Measurements from ENCODE around the gene ADAM8.
"Not testable (repeated sequence)": the region's sequence is repeated elsewhere in the genome, so short reads cannot be mapped to it uniquely, and the experiment has no call there.

Gene ADAM8

DNA sequence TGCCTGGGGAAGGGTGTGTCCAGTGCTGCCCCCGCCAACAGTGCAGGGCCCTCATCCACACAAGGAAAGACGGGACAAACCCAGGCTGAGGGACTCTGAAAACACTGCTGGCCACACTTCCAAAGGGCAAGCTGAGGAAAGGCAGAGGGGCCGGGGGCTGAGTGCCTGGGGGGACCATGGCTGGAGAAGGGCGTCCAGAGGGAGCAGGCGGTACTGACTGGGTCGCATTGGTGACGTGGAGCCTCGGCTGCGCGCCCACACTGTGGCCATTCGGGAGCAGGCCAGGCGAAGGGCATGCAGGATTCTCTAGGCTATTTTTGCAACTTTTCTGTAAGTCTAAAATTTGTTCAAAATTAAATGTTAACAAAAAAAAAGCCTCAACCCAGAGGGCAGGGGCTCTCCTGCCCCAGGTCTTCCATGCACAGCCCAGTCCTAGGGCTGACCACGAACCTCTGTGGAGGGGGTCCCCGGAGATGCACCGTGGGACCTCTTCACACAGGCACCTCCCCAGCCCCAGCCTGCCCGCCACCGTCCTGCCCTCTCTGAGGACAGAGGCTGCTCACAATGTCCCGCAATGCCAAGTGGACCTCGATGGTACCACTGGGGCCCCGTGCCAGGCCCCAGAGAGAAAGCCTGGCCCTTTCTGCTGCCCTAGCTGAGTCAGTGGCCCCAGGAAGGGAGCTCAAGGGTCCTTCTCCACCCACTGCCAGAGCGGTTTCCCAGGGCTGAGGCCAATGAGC is 10.4 kb downstream of the ADAM8 start:
- no peak for DNase-seq

DNA sequence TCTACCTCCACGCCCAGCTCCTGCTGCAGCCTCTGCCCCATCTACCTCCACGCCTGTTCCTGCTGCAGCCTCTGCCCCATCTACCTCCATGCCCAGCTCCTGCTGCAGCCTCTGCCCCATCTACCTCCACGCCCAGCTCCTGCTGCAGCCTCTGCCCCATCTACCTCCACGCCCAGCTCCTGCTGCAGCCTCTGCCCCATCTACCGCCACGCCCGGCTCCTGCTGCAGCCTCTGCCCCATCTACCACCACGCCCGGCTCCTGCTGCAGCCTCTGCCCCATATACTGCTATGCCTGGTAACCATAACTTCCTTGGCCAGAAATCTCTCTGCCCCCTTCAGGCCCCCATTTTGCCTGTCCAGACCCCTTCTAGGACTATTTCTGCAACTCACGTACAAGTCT is 11.6 kb downstream of the ADAM8 start:
- DNase-seq = not testable (repeated sequence)

DNA sequence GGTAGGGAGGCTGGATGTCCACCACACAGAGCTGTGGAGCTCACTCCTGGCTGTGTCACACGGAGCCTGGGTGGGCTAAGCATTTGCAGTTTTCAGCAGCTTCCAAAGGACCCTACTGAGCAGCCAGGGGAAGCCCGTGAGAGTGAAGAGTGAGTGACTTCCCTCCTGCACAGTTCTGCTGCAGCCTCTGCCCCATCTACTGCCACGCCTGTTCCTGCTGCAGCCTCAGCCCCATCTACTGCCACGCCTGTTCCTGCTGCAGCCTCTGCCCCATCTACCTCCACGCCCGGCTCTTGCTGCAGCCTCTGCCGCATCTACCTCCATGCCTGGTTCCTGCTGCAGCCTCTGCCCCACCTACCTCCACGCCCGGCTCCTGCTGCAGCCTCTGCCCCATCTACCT is 12.2 kb downstream of the ADAM8 start:
- DNase-seq = no peak

DNA sequence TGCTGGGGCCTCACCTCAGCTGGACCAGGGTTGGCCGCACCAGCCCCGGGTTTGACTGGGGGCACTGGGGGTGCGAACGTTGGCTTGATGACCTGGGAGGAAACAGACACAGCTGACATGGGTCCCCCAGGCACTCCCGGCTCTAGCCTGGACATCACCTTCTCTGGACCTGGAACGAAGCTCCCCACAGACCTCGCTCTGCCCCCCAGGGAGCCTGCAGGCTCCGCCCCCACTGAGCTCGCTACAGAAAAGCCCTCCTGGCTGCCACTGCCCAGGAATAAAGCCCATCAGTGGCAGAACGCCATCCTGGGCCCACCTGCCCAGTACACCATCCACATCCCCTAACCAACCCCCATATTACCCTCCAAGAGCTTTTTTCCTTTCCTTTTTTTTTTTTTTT is 13.0 kb downstream of the ADAM8 start:
- DNase-seq = no peak

DNA sequence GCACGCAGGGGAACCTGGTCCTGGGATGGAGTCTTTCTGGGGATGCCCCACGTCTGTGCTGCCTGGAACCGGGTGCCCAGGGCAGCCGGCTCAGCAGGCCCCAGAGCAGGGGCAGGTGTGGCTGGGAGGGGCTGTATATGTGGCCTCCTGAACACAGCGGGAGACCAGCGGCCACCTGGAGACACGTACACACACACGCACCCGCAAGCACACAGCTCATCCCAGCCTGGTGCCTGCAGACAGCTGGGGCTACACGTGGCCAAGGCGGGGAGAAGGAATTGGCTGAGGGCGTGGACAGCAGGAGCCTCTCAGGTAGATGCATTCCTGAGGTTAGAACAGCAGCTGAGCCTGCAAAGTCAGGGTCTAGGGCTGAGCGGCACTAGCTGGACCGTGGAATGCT is 14.0 kb downstream of the ADAM8 start:
- peak; percentile 67 for DNase-seq

DNA sequence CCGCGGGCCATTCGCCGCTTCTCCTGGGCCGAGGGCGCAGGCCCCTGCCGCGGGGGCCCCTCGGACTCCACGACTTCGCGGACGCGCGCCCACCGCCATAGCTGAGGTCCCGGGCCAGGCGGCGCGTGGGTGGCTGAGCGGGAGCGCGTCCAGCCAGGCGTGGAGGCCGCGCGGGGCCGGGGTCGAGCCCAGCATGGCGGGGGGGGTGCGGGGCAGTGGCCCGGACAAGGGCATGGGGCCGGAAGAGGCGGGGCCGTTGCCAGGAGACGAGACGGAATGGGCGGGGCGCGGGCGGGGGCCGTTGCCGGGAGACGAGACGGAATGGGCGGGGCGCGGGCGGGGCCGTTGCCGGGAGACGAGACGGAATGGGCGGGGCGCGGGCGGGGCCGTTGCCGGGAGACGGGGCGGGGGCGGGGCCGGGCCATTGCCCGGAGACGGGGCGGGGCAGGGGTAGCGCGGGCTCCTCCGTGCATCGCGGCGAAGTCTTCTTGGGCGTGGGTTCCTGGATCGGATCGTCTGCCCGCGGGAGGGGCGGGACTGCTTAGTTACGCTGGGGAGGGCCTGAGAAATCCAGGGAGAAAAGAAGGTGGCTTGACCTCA is 14.8 kb downstream of the ADAM8 start:
- DNase-seq = peak; percentile 15

DNA sequence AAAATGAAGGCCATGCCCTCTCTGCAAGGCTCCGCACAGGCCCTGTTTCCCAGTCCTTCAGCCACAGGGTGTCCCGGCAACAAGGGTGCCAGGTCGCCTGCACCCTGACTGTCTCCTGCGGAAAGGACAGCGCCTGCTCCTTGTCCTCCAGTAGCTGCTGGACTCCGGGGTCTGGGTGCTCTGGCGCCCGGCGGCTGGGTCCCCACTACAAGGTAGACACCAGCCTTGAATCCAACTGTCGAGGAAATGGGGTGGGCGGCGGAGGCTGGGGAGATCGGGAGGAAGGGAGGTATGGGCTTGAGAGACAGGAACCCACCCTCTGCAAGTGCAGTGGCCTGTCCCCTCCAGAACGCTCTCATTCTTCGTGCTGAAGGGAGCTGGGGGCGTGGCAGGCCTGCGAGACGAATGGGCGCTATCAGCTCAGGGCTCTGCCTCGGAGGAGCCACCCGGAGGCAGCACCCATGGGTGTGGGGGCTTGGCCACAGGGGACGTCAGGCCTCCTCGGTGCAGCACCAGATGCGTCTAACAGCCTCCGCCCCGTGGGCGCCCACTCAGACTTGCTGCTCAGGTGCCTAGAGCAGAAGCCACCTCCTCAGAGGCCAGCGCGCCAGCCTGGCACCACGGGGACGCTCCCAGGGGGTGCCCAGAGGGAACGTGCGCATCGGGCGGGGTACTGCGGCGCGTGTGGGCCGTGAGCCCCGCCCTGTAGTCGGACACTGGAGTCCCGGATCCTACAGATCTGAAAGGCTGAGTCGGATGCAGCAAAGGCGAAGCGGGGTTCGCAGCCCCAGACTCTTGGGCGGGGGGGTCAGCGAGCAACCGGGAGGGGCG is 15.6 kb downstream of the ADAM8 start:
- DNase-seq = no peak

DNA sequence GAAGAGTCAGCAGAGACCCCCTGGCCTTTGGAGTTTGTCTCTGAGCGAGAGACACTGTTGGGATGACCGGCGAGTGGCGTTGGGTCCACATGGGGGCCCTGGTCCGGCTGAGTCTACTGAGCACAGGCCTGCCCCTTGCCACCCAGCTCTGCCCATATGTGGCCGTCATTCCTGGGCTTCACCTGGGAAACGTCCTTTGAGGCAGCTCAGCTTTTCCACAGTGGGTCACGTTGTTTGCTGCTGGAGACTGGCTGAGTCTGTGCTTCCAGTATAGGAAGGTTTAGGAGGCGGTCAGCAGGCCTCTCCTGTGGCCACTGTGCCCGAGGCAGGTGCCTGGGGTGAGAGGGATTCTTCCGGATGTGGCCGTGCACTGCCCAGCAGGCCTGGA is 17.1 kb downstream of the ADAM8 start:
- no peak for DNase-seq

DNA sequence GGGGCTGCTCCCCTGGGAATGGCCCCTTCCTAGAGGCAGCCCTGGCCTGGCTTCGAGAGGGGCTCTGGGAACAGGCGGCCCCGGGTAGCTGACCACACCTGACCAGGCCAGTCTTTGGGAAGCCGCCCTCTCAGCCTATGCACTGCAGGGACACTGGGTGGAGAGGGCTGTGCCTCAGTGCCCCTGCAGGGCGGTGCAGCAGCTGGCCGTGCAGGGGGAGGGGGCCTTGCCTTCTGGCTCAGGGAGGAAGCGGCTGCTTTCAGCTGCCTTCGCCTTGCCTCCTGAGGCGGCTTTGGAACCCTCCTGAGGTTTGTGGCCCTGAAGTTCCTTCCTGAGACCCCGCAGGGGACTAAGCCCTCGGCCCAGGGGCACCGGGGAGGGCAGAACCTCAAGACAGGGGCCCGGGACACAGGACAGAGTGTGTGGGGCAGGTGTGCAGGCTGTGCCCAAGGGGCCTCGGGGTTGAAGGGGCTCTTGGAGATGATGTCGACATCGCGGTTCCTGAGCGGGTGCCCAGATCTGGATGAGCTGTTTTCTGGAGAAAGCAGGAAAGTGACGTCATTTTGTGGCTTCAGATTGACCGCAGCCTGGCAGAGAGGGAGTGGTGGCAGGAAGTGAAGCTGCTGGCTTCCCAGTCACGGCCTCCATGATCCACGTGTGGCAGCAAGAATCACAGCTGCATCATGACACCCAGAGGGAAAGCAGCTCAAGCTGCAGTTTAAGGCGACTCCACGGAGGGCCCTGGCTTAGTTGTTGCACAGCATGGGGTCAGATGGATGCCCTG is 17.7 kb downstream of the ADAM8 start:
- DNase-seq = peak; percentile 8

DNA sequence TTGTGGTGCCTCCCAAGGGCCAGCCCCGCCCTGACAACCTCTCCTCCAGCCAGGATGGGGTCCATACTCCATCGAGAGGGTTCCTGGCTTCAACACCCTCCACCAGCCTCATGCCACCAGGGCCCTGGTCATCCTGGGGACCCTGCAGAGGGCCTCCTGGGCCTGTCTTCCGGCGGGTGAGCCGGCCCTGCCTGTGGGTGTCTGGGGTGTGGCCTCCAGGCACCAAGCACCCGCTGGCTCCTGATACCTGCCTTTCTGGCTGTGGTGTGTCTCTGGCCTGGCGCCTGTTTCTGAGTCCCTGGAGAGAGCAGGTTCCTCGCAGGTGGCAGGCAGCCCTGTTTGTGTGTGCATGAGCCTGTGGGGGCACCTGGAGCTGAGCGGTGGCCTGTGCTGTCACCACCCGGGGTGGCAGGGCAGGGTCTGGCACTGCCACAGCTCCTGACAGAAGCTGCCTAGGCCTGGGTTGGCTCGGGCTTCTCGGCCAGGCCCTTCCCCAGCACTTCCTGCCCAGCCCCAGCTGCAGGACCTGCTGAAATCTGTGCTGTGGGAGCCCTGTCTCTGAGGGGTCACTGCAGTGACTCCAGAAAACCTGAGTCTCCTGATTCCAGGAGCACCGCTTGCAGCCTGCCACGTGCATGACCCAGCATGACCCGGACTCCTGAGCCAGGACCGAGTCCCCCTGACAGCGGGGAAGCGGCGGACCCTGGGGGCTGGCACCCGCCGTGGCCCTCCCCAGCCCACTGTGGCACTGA is 18.4 kb downstream of the ADAM8 start:
- peak; percentile 44 for DNase-seq

DNA sequence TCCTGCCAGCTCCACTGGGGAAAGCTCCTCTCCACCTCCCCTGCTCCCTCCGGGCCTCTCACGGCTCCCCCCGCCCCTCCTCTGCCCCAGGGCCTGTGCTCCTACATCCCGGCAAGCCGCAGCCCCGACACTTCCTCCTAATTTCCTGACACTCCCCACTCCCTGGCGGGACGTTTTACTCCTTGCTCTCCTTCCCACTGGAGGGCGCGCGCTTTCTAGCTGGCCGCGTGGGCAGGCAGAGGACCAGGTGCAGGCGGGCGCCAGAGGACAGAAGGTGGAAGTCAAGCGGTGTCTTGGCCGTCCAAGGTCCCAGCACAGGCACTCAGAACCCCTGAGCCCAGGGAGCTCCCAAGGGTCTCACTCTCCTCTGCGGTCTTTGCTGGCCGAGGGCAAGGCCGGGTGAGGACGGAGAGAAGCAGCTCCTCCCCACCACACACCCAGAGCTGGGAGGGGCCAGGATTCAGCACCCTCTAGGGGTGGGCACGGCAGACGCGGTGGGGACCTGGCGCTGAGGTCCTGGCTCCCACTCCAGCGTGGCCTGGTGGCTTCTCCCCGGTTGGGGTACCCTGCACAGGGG is 19.1 kb downstream of the ADAM8 start:
- no peak for DNase-seq

DNA sequence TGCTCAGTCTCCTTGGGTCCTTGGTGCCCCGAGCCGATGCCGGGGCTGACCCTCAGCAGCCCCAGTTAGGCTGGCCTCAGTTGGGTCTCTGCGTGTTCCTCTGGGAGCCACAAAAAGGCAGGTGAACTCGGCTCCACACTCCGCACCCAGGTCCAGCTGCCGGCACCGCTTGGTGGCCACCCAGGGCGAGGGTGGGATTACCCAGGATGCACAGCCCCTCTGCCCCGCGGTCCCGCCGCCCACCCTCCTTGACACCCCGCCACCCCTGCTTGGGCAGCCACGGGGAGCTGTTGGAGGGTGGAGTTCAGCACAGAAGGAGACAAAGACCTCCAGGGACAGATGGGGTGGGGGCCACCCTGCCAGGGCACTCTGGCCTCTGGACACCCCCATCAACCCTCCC is 21.3 kb downstream of the ADAM8 start:
- DNase-seq = no peak

DNA sequence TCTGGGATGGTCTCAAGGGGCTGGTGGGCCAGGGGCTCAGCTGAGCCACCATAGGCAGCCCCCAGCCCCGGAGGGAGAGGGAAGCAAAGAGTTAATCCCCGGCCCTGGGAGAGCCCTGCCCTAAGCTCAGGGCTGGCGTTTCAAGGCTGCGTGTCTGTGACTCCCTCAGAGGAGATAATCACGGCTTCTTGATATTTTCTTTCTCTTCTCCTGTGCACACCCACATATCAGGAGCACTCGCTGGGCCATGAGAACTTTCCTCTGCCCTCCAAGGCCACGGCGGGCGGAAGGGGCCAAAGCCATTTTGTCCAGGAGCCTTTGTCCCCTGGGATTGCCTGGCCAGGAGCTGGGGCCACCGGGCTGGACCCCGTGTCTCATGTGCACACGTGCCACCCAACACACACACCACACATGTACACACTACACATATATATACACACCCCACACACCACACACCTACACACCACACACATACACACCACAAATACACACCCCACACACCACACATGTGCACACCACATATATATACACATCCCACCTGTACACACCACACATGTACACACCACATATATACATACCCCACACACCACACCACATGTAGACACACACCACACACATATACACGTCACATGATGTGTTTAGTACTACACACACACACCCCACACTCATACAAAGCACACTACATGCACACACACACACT is 22.1 kb downstream of the ADAM8 start:
- no peak for DNase-seq

DNA sequence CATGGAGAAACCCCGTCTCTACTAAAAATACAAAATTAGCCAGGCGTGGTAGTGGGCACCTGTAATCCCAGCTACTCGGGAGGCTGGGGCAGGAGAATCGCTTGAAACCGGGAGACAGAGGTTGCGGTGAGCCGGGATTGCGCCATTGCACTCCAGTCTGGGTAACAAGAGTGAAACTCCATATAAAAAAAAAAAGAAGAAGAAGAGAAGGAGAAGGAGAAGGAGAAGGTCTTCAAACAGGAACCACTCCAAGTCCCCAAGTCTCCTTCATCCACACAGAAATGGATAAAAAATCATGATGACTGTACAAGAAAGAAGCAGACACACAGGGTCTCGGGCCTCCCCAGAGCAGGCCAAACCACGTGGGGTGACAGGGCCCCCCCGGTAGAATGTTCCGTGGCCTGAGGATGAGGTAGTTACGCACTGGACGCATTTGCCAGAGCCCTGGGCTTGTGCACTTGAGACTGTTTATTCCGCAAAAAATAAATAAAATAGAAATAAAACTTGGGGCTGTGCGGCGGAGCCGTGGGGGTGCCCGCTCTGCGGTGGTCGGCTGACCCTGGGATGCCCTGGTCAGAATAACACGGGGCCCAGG is 23.2 kb downstream of the ADAM8 start:
- DNase-seq = no peak

DNA sequence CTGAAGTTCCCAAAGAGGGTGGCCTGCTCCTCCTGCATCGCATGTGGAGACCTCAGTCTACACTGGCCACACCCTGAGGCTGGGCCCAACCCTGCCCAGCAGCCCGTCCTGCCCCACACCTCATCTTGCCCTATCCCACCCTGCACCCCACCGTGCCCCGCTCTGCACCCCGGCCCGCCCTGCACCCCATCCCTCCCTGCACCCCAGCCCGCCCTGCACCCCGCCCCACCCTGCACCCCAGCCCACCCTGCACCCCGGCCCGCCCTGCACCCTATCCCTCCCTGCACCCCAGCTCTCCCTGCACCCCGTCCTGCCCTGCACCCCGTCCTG is 24.5 kb downstream of the ADAM8 start:
- DNase-seq = no peak

DNA sequence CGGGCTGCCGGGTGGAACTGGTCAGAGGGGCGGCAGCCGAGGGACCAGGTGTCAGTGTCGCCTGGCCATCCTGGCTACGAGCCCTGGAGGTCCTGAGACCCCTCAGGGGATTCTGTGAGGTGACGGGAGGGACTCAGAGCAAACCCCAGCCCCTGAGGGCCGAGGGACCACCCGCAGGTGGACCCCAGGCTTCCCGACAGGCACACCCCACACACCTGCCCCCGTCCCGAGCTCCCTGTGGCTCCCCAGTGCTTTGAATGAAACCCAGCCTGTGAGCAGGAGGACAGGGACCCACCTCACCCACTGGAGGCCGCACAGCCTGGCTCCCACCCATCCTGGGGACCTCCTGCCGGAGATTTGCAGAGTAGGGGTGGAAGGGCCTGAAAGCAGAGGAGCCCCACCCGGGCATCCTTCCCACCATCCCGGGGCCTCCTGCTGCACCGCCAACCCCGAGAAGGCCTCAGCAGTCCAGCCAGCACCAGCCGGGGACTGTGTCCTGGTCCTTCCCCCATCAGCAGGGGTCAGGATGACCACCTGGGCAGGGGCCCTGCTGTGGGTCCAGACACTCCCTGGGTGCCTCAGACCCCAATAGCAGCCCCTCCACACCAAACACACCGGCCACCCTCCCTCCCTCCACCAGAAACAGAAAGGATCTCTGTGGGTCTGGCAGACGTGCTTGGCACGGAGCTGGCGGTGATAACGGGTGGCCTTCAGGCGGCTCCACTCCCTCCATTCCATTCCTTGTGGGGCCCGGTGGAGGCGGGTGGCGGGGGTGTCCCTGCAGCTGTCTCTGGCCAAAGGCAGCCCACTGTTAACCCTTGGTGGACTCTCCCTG is 25.1 kb downstream of the ADAM8 start:
- DNase-seq = no peak

DNA sequence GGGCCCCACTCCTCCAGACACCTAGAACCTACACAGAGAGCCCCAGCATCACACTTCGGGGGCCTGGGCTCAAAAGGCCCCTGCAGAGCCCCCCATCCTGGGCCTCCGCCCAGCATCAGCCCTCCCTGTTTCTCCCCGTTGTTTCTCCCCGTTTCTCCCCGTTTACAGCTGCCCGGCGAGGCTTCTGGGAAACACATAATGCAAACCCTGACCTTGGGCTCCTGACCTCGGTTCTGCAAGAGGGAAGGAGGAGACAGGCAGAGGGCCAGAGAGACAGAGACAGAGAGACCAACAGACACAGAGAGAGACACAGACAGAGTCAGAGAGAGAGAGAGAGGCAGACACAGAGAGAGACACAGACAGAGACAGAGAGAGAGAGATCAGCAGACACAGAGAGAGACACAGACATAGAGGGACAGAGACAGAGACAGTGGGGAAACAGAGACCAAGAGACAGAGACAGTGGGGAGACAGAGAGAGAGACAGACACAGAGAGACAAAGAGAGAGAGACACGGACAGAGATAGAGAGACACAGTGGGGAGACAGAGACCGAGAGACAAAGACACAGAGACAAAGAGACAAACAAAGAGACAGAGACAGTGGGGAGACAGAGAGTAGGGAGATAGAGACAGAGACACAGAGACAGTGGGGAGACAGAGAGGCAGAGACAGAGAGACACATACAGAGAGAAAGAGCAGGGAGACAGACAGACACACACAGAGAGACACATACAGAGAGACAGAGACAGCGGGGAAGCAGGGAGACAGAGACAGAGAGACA is 26.5 kb downstream of the ADAM8 start:
- DNase-seq = no peak

DNA sequence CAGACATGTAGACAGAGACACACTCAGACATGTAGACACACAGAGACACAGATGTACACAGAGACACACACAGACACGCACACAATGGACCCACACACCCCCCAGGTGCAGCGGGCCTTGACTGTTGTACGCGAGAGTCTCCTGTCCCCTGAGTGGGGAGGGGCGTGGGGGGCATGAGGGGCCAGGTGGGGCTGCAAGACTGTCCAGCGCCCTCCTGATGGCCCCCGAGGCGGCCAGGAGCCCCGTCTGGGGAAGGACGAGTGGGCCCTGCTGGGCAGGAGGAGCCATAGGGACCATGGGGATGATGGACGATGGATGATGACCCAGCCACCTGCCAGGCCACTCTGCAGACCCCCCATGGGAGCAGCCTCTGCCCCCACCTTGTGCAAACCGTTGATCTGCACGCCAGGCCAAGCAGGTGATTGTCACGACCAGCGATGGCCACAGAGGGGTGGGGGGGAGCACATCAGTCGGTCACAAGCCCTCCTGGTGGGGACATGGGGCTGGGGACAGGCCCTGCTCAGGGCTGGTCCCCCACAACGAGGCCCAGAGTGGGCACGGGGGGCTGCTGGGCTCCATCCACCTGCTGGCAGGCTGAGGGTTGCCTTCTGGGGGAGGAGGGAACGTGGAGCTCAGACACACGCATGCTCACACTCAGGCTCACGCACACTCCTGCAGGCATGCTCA is 27.4 kb downstream of the ADAM8 start:
- DNase-seq = no peak

DNA sequence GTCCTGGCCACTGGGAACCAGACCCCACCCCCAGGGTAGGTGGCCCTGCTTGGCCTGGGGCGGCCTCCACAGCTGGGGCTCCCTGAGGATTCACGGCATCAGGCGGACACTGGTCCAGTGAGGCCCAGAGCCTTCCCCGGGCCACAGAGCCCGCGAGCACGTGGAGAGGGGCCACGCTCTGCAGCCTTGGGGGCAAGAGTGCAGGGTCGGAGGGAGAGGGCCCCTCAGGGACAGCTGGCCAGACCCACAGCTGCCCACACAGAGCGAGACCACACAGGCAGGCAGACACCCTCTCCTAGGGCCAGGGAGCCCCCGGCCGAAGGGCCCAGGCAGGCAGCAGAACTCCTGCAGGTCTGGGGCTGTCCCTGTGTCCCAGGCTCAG is 28.3 kb downstream of the ADAM8 start:
- no peak for DNase-seq
